Sigmoid colon (tissue), 7 donors: ENCODE measurements around the gene CAD. TPM values are rescaled to one million over a fixed set of nuclear protein-coding genes. Genes with fewer than 3 reads are reported as not detected.

Source experiments
- DNase-seq: peaks from one replicate; pipeline ENCODE4 v3.0.0-alpha.2; 2019
- H3K27ac ChIP-seq, 4 donors: fragments of 200-600 bp; sonication (generic); one replicate each; pipeline ENCODE4 v1.5.1; 2016 to 2019; ENCODE audit warnings: mild to moderate bottlenecking in 1 of 4
- H3K27me3 ChIP-seq, 3 donors: fragments of 200-600 bp; sonication (generic); one replicate each; pipeline ENCODE4 v1.5.1; 2019; ENCODE audit warnings: mild to moderate bottlenecking in 1 of 3
- H3K36me3 ChIP-seq, 4 donors: fragments of 200-600 bp; sonication (generic); one replicate each; pipeline ENCODE4 v1.5.1; 2016 to 2019
- H3K4me1 ChIP-seq, 4 donors: fragments of 200-600 bp; sonication (generic); one replicate each; pipeline ENCODE4 v1.5.1; 2017 to 2019
- H3K4me3 ChIP-seq, 4 donors: fragments of 200-600 bp; sonication (generic); one replicate each; pipeline ENCODE4 v1.5.1; 2017 to 2019; ENCODE audit warnings: mild to moderate bottlenecking in 2 of 4, moderate library complexity in 1 of 4
- H3K9me3 ChIP-seq, 4 donors: fragments of 200-600 bp in 3 of 4; sonication (generic) in 3 of 4; one replicate each; pipeline versions ENCODE4 v1.5.1 to v1.6.1; 2013 to 2019
- CTCF ChIP-seq, 4 experiments: fragments of 450-650 bp in 3 of 4; fragments of 200-600 bp in 1 of 4; IDR thresholded peaks; one replicate each; pipeline ENCODE4 v1.5.1; 2016 to 2019; ENCODE audit warnings: antibody characterized with exemption in 4 of 4, mild to moderate bottlenecking in 3 of 4, moderate library complexity in 2 of 4
- EP300 ChIP-seq, 4 donors: sonication (generic); formaldehyde crosslinking; IDR thresholded peaks; one replicate each; pipeline ENCODE4 v1.6.1; 2017; ENCODE audit warnings: antibody characterized with exemption in 4 of 4
- POLR2A ChIP-seq, 2 donors: fragments of 450-650 bp; IDR thresholded peaks; one replicate each; pipeline ENCODE4 v1.6.1; 2016; ENCODE audit warnings: antibody characterized with exemption in 2 of 2, mild to moderate bottlenecking in 2 of 2, moderate library complexity in 2 of 2
- POLR2AphosphoS5 ChIP-seq, 4 donors: sonication (generic); formaldehyde crosslinking; IDR thresholded peaks; one replicate each; pipeline ENCODE4 v1.6.1; 2017; ENCODE audit warnings: antibody characterized with exemption in 4 of 4
- WGBS, 2 donors: extraction: QIAGEN DNeasy Blood & Tissue Kit; methylation state at CpG; one replicate each; pipeline ENCODE4 v1.1.7; 2013; 5-methylcytosine and 5-hydroxymethylcytosine counted together
- intact Hi-C: fragments of 100-400 bp; cut with DNase I; formaldehyde crosslinking; loops from one replicate; pipeline ENCODE4 v1.15.1; 2023
- polyA plus RNA-seq, 3 donors: library from polyadenylated mRNA; stranded (reverse); fragments of 200-250 nt; gene quantifications; one replicate each; pipeline ENCODE4 v1.2.3, GENCODE V29; 2013
- total RNA-seq, 4 donors: library from RNA; depleted of rRNA; stranded (reverse); fragments of >200 nt; gene quantifications; one replicate each; pipeline ENCODE4 v1.1.0, GENCODE V29; 2016
- donor health status: healthy with polysubstance abuse.
- donor health status: Bipolar disorder and iron deficiency.
- donor health status: healthy.

CAD gene
- total and polyA plus RNA-seq, 7 donors = 1.8 to 27.4 (median 12.8) TPM

GRCh38 chr2:27214941-27215340 lies 2.2 kb upstream of the CAD start:
- peaks cover 0 to 10% (median 0%) of the 10 kb centered on the region in 4 donors for H3K36me3 ChIP-seq
- TF ChIP-seq POLR2AphosphoS5 (IDR thresholded peaks at IDR 0.05) = no peak
- TF ChIP-seq POLR2A (IDR thresholded peaks at IDR 0.05) = no peak
- TF ChIP-seq EP300 (IDR thresholded peaks at IDR 0.05) = no peak
- no peak for TF ChIP-seq CTCF (IDR thresholded peaks at IDR 0.05)
- intact Hi-C loops = loop anchor here (5.0 to 10.0 kb wide), 4 partner anchors 128 to 280 kb away; partner anchors contain the start of genes FNDC4, GCKR, GTF3C2 and KHK
- no peaks in the 10 kb centered on the region for H3K9me3 ChIP-seq
- H3K27me3 ChIP-seq = no peaks in the 10 kb centered on the region
- H3K27ac ChIP-seq = no peak overlapping the region
- 94 to 95% methylated on average over 3 of the region's 3 CpGs for WGBS, 2 donors
- no peak overlapping the region for H3K4me3 ChIP-seq
- H3K4me1 ChIP-seq = peaks cover 0 to 44% (median 31%) of the 10 kb centered on the region in 4 donors
- DNase-seq = peak; percentile 32

DNA sequence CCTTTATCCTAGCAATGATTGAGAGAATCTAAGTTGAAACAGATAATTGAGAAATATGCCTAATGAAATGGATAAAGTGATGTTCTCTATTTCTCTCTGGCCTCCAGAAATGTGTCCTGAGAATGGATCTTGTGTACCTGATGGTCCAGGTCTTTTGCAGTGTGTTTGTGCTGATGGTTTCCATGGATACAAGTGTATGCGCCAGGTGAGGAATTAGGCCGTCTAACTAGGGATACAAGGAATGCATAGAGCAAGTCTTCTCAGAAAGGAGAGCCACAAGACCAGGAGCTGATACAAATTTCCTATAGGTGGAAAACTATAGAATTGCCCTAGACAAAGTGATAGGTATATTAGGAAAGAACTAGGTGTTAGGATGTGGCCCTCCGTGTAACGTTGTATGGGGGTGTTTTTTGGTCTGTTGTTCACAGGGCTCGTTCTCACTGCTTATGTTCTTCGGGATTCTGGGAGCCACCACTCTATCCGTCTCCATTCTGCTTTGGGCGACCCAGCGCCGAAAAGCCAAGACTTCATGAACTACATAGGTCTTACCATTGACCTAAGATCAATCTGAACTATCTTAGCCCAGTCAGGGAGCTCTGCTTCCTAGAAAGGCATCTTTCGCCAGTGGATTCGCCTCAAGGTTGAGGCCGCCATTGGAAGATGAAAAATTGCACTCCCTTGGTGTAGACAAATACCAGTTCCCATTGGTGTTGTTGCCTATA lies 592 bp upstream of the CAD start:
- peaks cover 0 to 36% (median 27%) of the 10 kb centered on the region in 4 donors for H3K4me1 ChIP-seq
- H3K9me3 ChIP-seq = no peaks in the 10 kb centered on the region
- intact Hi-C loops = loop anchor here (10.0 kb wide), 2 partner anchors 138 to 278 kb away; partner anchors contain the start of genes FNDC4, GCKR and GTF3C2
- no peaks in the 10 kb centered on the region for H3K27me3 ChIP-seq
- peaks cover 0 to 16% (median 0%) of the 10 kb centered on the region in 4 donors for H3K36me3 ChIP-seq
- 78 to 86% methylated on average over 13 of the region's 13 CpGs for WGBS, 2 donors
- peak overlapping the region; percentile 74 to 79 (median 77) for H3K27ac ChIP-seq
- peak overlapping the region; percentile 47 to 71 (median 66) for H3K4me3 ChIP-seq
- peak; percentile 30 for DNase-seq
- no peak for TF ChIP-seq EP300 (IDR thresholded peaks at IDR 0.05)
- TF ChIP-seq POLR2AphosphoS5 (IDR thresholded peaks at IDR 0.05) = no peak
- no peak for TF ChIP-seq POLR2A (IDR thresholded peaks at IDR 0.05)
- no peak for TF ChIP-seq CTCF (IDR thresholded peaks at IDR 0.05)

- no peak overlapping the region for H3K4me3 ChIP-seq
- H3K27me3 ChIP-seq = no peaks in the 10 kb centered on the region
- H3K4me1 ChIP-seq = peaks cover 0 to 26% (median 17%) of the 10 kb centered on the region in 4 donors
- WGBS, 2 donors = 90 to 91% methylated on average over 4 of the region's 4 CpGs
- TF ChIP-seq POLR2AphosphoS5 (IDR thresholded peaks at IDR 0.05) = no peak
- no peak for TF ChIP-seq EP300 (IDR thresholded peaks at IDR 0.05)
- no peak for TF ChIP-seq POLR2A (IDR thresholded peaks at IDR 0.05)
- no peak for TF ChIP-seq CTCF (IDR thresholded peaks at IDR 0.05)
- intact Hi-C loops = loop anchor here (10.0 kb wide), 2 partner anchors 136 to 276 kb away; partner anchors contain the start of genes FNDC4, GCKR and GTF3C2
- H3K36me3 ChIP-seq = peaks cover 0 to 36% (median 14%) of the 10 kb centered on the region in 4 donors
- H3K9me3 ChIP-seq = no peaks in the 10 kb centered on the region
- DNase-seq = peak; percentile 12
- no peak overlapping the region for H3K27ac ChIP-seq
Observed at GRCh38 chr2:27218614-27219013, 1.4 kb downstream of the CAD start.

GRCh38 chr2:27219091-27219490 lies 1.9 kb downstream of the CAD start:
- no peak for DNase-seq
- Histone ChIP-seq H3K36me3 (peaks cover under 1 to 40% (median 18%) of the 10 kb centered on the region in 4 donors), H3K4me1 (peaks cover 0 to 22% (median 15%) of the 10 kb centered on the region in 4 donors), H3K4me3 (no peak overlapping the region), H3K27me3 (no peaks in the 10 kb centered on the region), H3K27ac (no peak overlapping the region), H3K9me3 (no peaks in the 10 kb centered on the region)
- WGBS, 2 donors = 66 to 80% methylated on average over 2 of the region's 2 CpGs
- TF ChIP-seq POLR2AphosphoS5 (IDR thresholded peaks at IDR 0.05) = no peak
- TF ChIP-seq CTCF (IDR thresholded peaks at IDR 0.05) = no peak
- TF ChIP-seq POLR2A (IDR thresholded peaks at IDR 0.05) = no peak
- TF ChIP-seq EP300 (IDR thresholded peaks at IDR 0.05) = no peak
- intact Hi-C loops = loop anchor here (10.0 kb wide), 2 partner anchors 136 to 276 kb away; partner anchors contain the start of genes FNDC4, GCKR and GTF3C2
